ENCODE data around the gene SBNO1.

GRCh38 chr12:123337070-123337469 is 27.6 kb downstream of the SBNO1 start:
- TF ChIP-seq CTCF (IDR thresholded peaks at IDR 0.05), result no peak
- no peak for TF ChIP-seq POLR2AphosphoS5 (IDR thresholded peaks at IDR 0.05; ENCODE audit: low read depth, low read length)
- no peak for TF ChIP-seq SIN3A (IDR thresholded peaks at IDR 0.05; ENCODE audit: borderline replicate concordance, insufficient read depth, low read depth, low read length)
- TF ChIP-seq REST (IDR thresholded peaks at IDR 0.05; ENCODE audit: insufficient read depth in 1 of 2, low read depth in 2 of 2, low read length in 1 of 2), result no peak
- TF ChIP-seq TCF7L2 (IDR thresholded peaks at IDR 0.05; ENCODE audit: low read depth, low read length), result no peak

Data from Panc1 (cell line).